ENCODE measurements around the gene SAFB. TPM values are rescaled to one million over a fixed set of nuclear protein-coding genes. Genes with fewer than 3 reads are reported as not detected.

The SAFB gene
- total and polyA plus RNA-seq, 2 of the 13 experiments (the other 11 are each of a cell fraction or from before 2014, with no cell fraction given) = 21.0 to 28.4 TPM

DNA sequence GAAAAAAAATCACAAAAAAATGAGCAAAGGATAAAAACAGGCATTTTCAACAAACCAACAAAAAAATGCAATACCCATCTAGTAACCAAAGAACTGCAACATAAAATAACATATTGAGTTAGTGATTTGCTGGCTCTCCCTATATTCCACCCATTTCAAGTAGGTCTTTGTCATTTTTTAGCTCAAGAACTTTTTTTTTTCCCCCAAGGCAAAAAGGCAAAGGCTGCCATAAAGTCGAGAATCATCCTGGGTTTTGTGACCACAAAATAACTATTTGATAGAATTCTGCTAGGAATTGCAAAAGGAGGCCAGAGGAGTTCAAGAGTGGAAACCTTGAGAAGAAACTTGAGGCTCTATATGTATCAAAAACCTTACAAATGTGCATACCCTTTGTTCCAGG is 5.8 kb upstream of the SAFB start:
- Histone ChIP-seq H3K4me2 (ENCODE audit: low read depth, low read length) (no peak overlapping the region), H3K9me3 (ENCODE audit: low read length) (no peaks in the 10 kb centered on the region), H3K4me3 (replicated peaks in 1 of 3; ENCODE audit: insufficient read depth in 1 of 3, low read depth in 2 of 3, low read length in 3 of 3) (no peak overlapping the region), H3K27me3 (ENCODE audit: control insufficient read depth in 1 of 2, insufficient read depth in 2 of 2, low read length in 2 of 2) (no peaks in the 10 kb centered on the region; a peak in 1 of 5 replicates), H3K79me2 (ENCODE audit: insufficient read depth, low read length) (peaks cover 50% of the 10 kb centered on the region), H3K9ac (ENCODE audit: insufficient read depth, low read depth, low read length) (no peak overlapping the region), H4K20me1 (ENCODE audit: insufficient read depth, low read length) (no peaks in the 10 kb centered on the region), H2AFZ (ENCODE audit: low read length) (no peak overlapping the region), H3K4me1 (ENCODE audit: insufficient read depth, low read length) (peaks cover 34% of the 10 kb centered on the region), H3K27ac (ENCODE audit: extremely low read length, insufficient read depth, low read length) (no peak overlapping the region), H3K36me3 (replicated peaks in 1 of 2; ENCODE audit: control insufficient read depth in 1 of 2, insufficient read depth in 2 of 2, low read length in 2 of 2) (peaks cover 28 to 74% of the 10 kb centered on the region in 2 experiments)
- in situ Hi-C loops (cut with HindIII; ENCODE audit: extremely low pct_ligation_motif_present, low pct_unique_long_range_greater_than_20kb) (no loop called here), intact Hi-C loops (cut with micrococcal nuclease; ENCODE audit: unreplicated experiment) (no loop called here)
- WGBS (ENCODE audit: low lambda C conversion rate) = 94% methylated on average over 1 of the region's 1 CpG
- TF ChIP-seq E2F5 (CRISPR knock-in tag; conservative IDR thresholded peaks at IDR 0.05) = no peak
- no peak for TF ChIP-seq ZNF501 (CRISPR knock-in tag; IDR thresholded peaks at IDR 0.05)
- DNase-seq (ENCODE audit: low spot score) (no peak), FAIRE-seq (no peak), ATAC-seq (no peak)
- POLR2A ChIA-PET = no interaction called here
- no TSS peak for BruUV-seq (replicated peaks)
- CTCF ChIA-PET (ENCODE audit: low intra/inter-chr PET ratio, low total read pairs) = no interaction called here

GRCh38 chr19:5618591-5618990 is 4.3 kb upstream of the SAFB start:
- no peak for FAIRE-seq
- ATAC-seq = no peak
- Histone ChIP-seq H3K9me3 (ENCODE audit: low read length) (no peaks in the 10 kb centered on the region), H3K4me2 (ENCODE audit: low read depth, low read length) (no peak overlapping the region), H2AFZ (ENCODE audit: low read length) (no peak overlapping the region), H3K27me3 (ENCODE audit: control insufficient read depth in 1 of 2, insufficient read depth in 2 of 2, low read length in 2 of 2) (peaks cover 0 to 2% of the 10 kb centered on the region in 2 experiments; a peak in 1 of 5 replicates), H3K27ac (ENCODE audit: extremely low read length, insufficient read depth, low read length) (no peak overlapping the region), H4K20me1 (ENCODE audit: insufficient read depth, low read length) (no peaks in the 10 kb centered on the region), H3K9ac (ENCODE audit: insufficient read depth, low read depth, low read length) (no peak overlapping the region), H3K36me3 (replicated peaks in 1 of 2; ENCODE audit: control insufficient read depth in 1 of 2, insufficient read depth in 2 of 2, low read length in 2 of 2) (peaks cover 19 to 59% of the 10 kb centered on the region in 2 experiments), H3K79me2 (ENCODE audit: insufficient read depth, low read length) (peaks cover 61% of the 10 kb centered on the region), H3K4me1 (ENCODE audit: insufficient read depth, low read length) (peaks cover 34% of the 10 kb centered on the region), H3K4me3 (replicated peaks in 1 of 3; ENCODE audit: insufficient read depth in 1 of 3, low read depth in 2 of 3, low read length in 3 of 3) (no peak overlapping the region)
- POLR2A ChIA-PET = interaction anchor here (0.6 to 1.6 kb wide), 2 partner anchors 9 to 650 kb away, joined by 3 read pairs; partner anchors contain the start of gene KDM4B
- TF ChIP-seq ZNF432 (CRISPR knock-in tag; IDR thresholded peaks at IDR 0.05; ENCODE audit: borderline replicate concordance) = no peak
- no peak for TF ChIP-seq ZC3H13 (CRISPR knock-in tag; IDR thresholded peaks at IDR 0.05)
- TF ChIP-seq FOSL1 (CRISPR knock-in tag; IDR thresholded peaks at IDR 0.05; ENCODE audit: borderline replicate concordance) = no peak
- in situ Hi-C loops (cut with HindIII; ENCODE audit: extremely low pct_ligation_motif_present, low pct_unique_long_range_greater_than_20kb) (no loop called here), intact Hi-C loops (cut with micrococcal nuclease; ENCODE audit: unreplicated experiment) (no loop called here)
- CTCF ChIA-PET (ENCODE audit: low intra/inter-chr PET ratio, low total read pairs) = no interaction called here
- BruUV-seq (replicated peaks) = no TSS peak
- no peak for DNase-seq (ENCODE audit: low spot score)
- 97% methylated on average over 9 of the region's 9 CpGs for WGBS (ENCODE audit: low lambda C conversion rate)
